Neural cell (in vitro differentiated cells): ENCODE measurements around the gene IER5L. TPM values are rescaled to one million over a fixed set of nuclear protein-coding genes. Genes with fewer than 3 reads are reported as not detected.

Experiments
- H2AFZ ChIP-seq: fragments of 200-600, 300-800 bp; sonication (generic), shearing (Covaris generic); 2 replicates; pipeline ENCODE4 v1.6.0; 2014; ENCODE audit warnings: low read depth, mild to moderate bottlenecking, antibody characterized with exemption, low read length, moderate library complexity
- H3F3A ChIP-seq: fragments of 200-600 bp; shearing (Covaris generic); 2 replicates; pipeline ENCODE4 v1.6.1; 2016; ENCODE audit warnings: mild to moderate bottlenecking, moderate library complexity, mixed read lengths, antibody characterized with exemption, low read length; ENCODE audit not compliant: insufficient read depth, poor library complexity, severe bottlenecking
- H3K27ac ChIP-seq: fragments of 200-600, 300-800 bp; sonication (generic), shearing (Covaris generic); 2 replicates; pipeline ENCODE4 v1.5.1; 2014; ENCODE audit warnings: mild to moderate bottlenecking, low read length, moderate library complexity
- H3K27me3 ChIP-seq: fragments of 300-800, 200-600 bp; sonication (generic), shearing (Covaris generic); 2 replicates; pipeline ENCODE4 v1.6.0; 2014; ENCODE audit warnings: mild to moderate bottlenecking, low read depth, low read length, moderate library complexity; ENCODE audit not compliant: insufficient read depth
- H3K36me3 ChIP-seq: fragments of 300-800, 200-600 bp; sonication (generic), shearing (Covaris generic); 2 replicates; pipeline ENCODE4 v1.5.1; 2014; ENCODE audit warnings: mild to moderate bottlenecking, antibody characterized with exemption, low read length, moderate library complexity; ENCODE audit not compliant: insufficient read depth
- H3K4me2 ChIP-seq: fragments of 300-800, 200-600 bp; sonication (generic), shearing (Covaris generic); 2 replicates; pipeline ENCODE4 v1.6.0; 2014; ENCODE audit warnings: mild to moderate bottlenecking, low read length
- H3K4me3 ChIP-seq: fragments of 300-800, 200-600 bp; sonication (generic), shearing (Covaris generic); 2 replicates; pipeline ENCODE4 v1.5.1; 2014; ENCODE audit warnings: mild to moderate bottlenecking, low read length, moderate library complexity
- H3K79me2 ChIP-seq: fragments of 200-600 bp; shearing (Covaris generic); replicated peaks from 2 replicates; pipeline ENCODE4 v1.6.0; 2014; ENCODE audit warnings: mild to moderate bottlenecking, low read length, moderate library complexity; ENCODE audit not compliant: insufficient read depth
- H3K9ac ChIP-seq: fragments of 300-800, 200-600 bp; sonication (generic), shearing (Covaris generic); 2 replicates; pipeline ENCODE4 v1.6.1; 2016; ENCODE audit warnings: mild to moderate bottlenecking, low read length, mixed read lengths
- H3K9me2 ChIP-seq: fragments of 200-600 bp; shearing (Covaris generic); 2 replicates; pipeline ENCODE4 v1.6.1; 2016; ENCODE audit warnings: mild to moderate bottlenecking, low read length, mixed read lengths; ENCODE audit not compliant: insufficient read depth
- H3K9me3 ChIP-seq: fragments of 200-600, 300-800 bp; sonication (generic), shearing (Covaris generic); 2 replicates; pipeline ENCODE4 v1.6.1; 2016; ENCODE audit warnings: mild to moderate bottlenecking, mixed run types, low read length, moderate library complexity, mixed read lengths
- H4K20me1 ChIP-seq: fragments of 200-600 bp; shearing (Covaris generic); 2 replicates; pipeline ENCODE4 v1.6.1; 2016; ENCODE audit warnings: mild to moderate bottlenecking, mixed run types; ENCODE audit not compliant: insufficient read depth
- EZH2 ChIP-seq: fragments of 200-600, 300-800 bp; shearing (Covaris generic), sonication (generic); IDR thresholded peaks from 2 replicates; pipeline ENCODE4 v1.6.1; 2014; ENCODE audit warnings: antibody characterized with exemption, low read length, borderline replicate concordance, mild to moderate bottlenecking; ENCODE audit not compliant: insufficient read depth, poor library complexity, severe bottlenecking
- MXI1 ChIP-seq: fragments of 450-650 bp; conservative IDR thresholded peaks from 2 replicates; pipeline ENCODE4 v1.6.1; 2014; ENCODE audit warnings: antibody characterized with exemption, mild to moderate bottlenecking; ENCODE audit not compliant: poor library complexity, severe bottlenecking
- POLR2AphosphoS5 ChIP-seq: IDR thresholded peaks from 2 replicates; pipeline ENCODE4 v1.6.1; 2012
- RAD21 ChIP-seq: fragments of 450-650 bp; conservative IDR thresholded peaks from 2 replicates; pipeline ENCODE4 v1.6.1; 2014; ENCODE audit warnings: antibody characterized with exemption, mild to moderate bottlenecking, moderate library complexity
- SMC3 ChIP-seq: fragments of 450-650 bp; conservative IDR thresholded peaks from 2 replicates; pipeline ENCODE4 v1.6.1; 2014; ENCODE audit warnings: antibody characterized with exemption, mild to moderate bottlenecking, moderate library complexity; ENCODE audit not compliant: poor library complexity
- TAF1 ChIP-seq: IDR thresholded peaks from 2 replicates; pipeline ENCODE4 v1.6.1; 2012; ENCODE audit warnings: low read depth
- polyA plus RNA-seq: library from polyadenylated mRNA; depleted of rRNA; stranded (reverse); fragments of >200 nt; gene quantifications from 2 replicates; pipeline ENCODE4 v1.2.3, GENCODE V29; 2014
- TF ChIP-seq, protein P1 (sequence below): IDR thresholded peaks from 2 replicates; pipeline ENCODE4 v1.6.1; 2012; ENCODE audit warnings: borderline replicate concordance
- TF ChIP-seq, protein P2 (sequence below): fragments of 450-650 bp; IDR thresholded peaks from 2 replicates; pipeline ENCODE4 v1.5.1; 2014; ENCODE audit warnings: antibody characterized with exemption, mild to moderate bottlenecking, moderate library complexity; ENCODE audit not compliant: poor library complexity, severe bottlenecking

IER5L gene
- polyA plus RNA-seq, 1 donor from 2014 or later, result 20.8 TPM

DNA sequence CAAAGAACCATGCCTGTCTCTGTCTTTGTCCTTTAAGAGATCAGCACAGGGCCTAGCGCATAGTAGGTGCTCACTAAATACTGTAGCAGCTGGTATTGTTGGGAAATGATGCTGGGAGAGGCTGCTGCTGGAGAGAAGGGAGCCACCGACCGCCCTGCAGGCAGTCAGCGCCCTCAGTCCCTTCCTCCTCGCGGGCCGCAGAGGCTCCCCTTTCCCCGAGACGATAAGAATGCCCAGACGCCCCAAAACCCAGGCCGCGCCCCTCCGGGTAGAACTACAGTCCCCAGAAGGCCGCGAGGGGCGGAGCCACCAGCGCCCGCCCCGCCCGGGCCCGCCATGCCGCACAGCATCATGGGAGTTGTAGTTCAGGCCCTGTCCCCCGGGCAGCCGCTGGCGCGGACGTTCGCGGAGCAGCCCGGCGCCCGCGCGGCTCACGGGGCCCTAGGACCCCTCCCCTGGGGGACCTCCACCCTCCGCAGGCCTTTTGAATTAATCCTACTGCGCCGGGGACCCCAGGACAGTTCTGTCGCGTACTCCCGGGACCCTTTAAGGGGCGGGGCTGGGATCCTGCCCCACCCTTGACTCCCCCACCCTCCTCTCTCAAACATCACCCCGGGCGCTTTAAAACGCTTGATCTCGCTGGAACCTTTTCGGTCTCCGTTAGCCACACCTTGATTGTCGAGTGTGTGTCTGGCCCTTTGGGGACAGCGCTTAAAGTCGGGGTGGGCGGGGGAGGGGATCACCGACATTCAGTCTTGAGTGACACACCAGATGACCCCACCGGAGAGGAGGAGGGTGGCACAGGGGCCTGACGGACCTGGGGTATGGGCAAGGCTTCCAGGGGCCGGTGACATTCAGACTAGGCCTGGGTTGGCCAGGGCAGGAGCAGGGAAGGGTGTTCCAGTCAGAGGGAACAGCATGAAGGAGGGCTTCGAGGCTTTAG is 24.8 kb upstream of the IER5L start:
- Histone ChIP-seq H3K9ac (peak overlapping the region; percentile 78), H3K9me2 (no peaks in the 10 kb centered on the region), H2AFZ (peak overlapping the region; percentile 65), H3K4me3 (peak overlapping the region; percentile 75), H3K4me2 (no peak overlapping the region), H3K27ac (no peak overlapping the region), H3K79me2 (no peaks in the 10 kb centered on the region), H3K36me3 (no peaks in the 10 kb centered on the region), H3K9me3 (no peaks in the 10 kb centered on the region), H4K20me1 (no peaks in the 10 kb centered on the region), H3F3A (no peaks in the 10 kb centered on the region), H3K27me3 (no peaks in the 10 kb centered on the region)
- TF ChIP-seq TAF1 (no peak), RAD21 (peak; percentile 14), POLR2AphosphoS5 (peak; percentile 8)

DNA sequence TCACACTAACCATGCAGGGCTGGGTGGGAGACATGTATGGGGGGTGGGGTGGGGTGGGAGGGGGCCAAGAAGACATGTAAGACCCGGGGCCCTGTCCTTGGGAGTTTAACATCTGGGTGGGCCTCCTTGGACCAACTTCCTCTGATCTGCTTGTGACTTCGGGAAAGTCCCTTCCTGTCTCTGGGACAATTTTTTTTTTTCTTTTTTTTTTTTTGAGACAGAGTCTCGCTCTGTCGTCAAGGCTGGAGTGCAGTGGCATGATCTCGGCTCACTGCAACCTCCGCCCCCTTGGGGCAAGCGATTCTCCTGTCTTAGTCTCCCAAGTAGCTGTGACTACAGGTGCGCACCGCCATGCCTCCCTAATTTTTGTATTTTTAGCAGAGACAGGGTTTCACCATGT is 23.8 kb upstream of the IER5L start:
- TF ChIP-seq, protein P1, sequence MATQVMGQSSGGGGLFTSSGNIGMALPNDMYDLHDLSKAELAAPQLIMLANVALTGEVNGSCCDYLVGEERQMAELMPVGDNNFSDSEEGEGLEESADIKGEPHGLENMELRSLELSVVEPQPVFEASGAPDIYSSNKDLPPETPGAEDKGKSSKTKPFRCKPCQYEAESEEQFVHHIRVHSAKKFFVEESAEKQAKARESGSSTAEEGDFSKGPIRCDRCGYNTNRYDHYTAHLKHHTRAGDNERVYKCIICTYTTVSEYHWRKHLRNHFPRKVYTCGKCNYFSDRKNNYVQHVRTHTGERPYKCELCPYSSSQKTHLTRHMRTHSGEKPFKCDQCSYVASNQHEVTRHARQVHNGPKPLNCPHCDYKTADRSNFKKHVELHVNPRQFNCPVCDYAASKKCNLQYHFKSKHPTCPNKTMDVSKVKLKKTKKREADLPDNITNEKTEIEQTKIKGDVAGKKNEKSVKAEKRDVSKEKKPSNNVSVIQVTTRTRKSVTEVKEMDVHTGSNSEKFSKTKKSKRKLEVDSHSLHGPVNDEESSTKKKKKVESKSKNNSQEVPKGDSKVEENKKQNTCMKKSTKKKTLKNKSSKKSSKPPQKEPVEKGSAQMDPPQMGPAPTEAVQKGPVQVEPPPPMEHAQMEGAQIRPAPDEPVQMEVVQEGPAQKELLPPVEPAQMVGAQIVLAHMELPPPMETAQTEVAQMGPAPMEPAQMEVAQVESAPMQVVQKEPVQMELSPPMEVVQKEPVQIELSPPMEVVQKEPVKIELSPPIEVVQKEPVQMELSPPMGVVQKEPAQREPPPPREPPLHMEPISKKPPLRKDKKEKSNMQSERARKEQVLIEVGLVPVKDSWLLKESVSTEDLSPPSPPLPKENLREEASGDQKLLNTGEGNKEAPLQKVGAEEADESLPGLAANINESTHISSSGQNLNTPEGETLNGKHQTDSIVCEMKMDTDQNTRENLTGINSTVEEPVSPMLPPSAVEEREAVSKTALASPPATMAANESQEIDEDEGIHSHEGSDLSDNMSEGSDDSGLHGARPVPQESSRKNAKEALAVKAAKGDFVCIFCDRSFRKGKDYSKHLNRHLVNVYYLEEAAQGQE, result no peak
- TF ChIP-seq POLR2AphosphoS5, result no peak
- no peak for TF ChIP-seq MXI1
- TF ChIP-seq, protein P2, sequence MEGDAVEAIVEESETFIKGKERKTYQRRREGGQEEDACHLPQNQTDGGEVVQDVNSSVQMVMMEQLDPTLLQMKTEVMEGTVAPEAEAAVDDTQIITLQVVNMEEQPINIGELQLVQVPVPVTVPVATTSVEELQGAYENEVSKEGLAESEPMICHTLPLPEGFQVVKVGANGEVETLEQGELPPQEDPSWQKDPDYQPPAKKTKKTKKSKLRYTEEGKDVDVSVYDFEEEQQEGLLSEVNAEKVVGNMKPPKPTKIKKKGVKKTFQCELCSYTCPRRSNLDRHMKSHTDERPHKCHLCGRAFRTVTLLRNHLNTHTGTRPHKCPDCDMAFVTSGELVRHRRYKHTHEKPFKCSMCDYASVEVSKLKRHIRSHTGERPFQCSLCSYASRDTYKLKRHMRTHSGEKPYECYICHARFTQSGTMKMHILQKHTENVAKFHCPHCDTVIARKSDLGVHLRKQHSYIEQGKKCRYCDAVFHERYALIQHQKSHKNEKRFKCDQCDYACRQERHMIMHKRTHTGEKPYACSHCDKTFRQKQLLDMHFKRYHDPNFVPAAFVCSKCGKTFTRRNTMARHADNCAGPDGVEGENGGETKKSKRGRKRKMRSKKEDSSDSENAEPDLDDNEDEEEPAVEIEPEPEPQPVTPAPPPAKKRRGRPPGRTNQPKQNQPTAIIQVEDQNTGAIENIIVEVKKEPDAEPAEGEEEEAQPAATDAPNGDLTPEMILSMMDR, result no peak
- TF ChIP-seq RAD21, result no peak
- TF ChIP-seq SMC3, result no peak
- TF ChIP-seq TAF1, result no peak
- no peak for TF ChIP-seq EZH2
- no peaks in the 10 kb centered on the region for H3K9me2 ChIP-seq
- no peak overlapping the region for H3K9ac ChIP-seq
- no peaks in the 10 kb centered on the region for H3F3A ChIP-seq
- H3K9me3 ChIP-seq, result no peaks in the 10 kb centered on the region
- H3K27ac ChIP-seq, result no peak overlapping the region
- H3K36me3 ChIP-seq, result no peaks in the 10 kb centered on the region
- no peaks in the 10 kb centered on the region for H3K27me3 ChIP-seq
- H3K4me3 ChIP-seq, result no peak overlapping the region
- H3K79me2 ChIP-seq, result no peaks in the 10 kb centered on the region
- H4K20me1 ChIP-seq, result no peaks in the 10 kb centered on the region
- no peak overlapping the region for H2AFZ ChIP-seq
- H3K4me2 ChIP-seq, result no peak overlapping the region
